Keratinocyte (primary cell): ENCODE results near the gene NINJ2. TPM values are rescaled to one million over a fixed set of nuclear protein-coding genes. Genes with fewer than 3 reads are reported as not detected.

Experiments used
- DNase-seq: peaks from one replicate; pipeline ENCODE4 v3.0.0-alpha.2; 2011; ENCODE audit warnings: low read depth, missing footprints, low spot score
- FAIRE-seq: peaks from 2 replicates; lab custom pipeline; 2011; peaks lifted over from hg19 to GRCh38; lab: Jason Lieb, UNC
- H2AFZ ChIP-seq: 2 replicates; pipeline ENCODE4 v1.6.0; 2012; ENCODE audit warnings: low read length, control low read depth, inconsistent platforms; ENCODE audit not compliant: control insufficient read depth
- H3K27ac ChIP-seq: 2 replicates; pipeline ENCODE4 v1.5.1; 2011; ENCODE audit warnings: low read length; ENCODE audit not compliant: control insufficient read depth, insufficient read depth
- H3K27me3 ChIP-seq: 3 replicates; pipeline ENCODE4 v1.6.0; 2011; ENCODE audit warnings: low read length; ENCODE audit not compliant: control insufficient read depth, insufficient read depth; ENCODE audit errors: extremely low read depth
- H3K36me3 ChIP-seq, 2 experiments: 2 replicates in 1 of 2; 3 replicates in 1 of 2; pipeline ENCODE4 v1.5.1; 2011; ENCODE audit warnings: low read length in 2 of 2, mild to moderate bottlenecking in 1 of 2; ENCODE audit not compliant: control insufficient read depth in 2 of 2, insufficient read depth in 2 of 2; ENCODE audit errors: extremely low read depth in 1 of 2
- H3K4me1 ChIP-seq: 3 replicates; pipeline ENCODE4 v1.5.1; 2011; ENCODE audit warnings: low read length; ENCODE audit not compliant: control insufficient read depth, insufficient read depth; ENCODE audit errors: extremely low read depth
- H3K4me2 ChIP-seq: 3 replicates; pipeline ENCODE4 v1.6.0; 2011; ENCODE audit warnings: low read depth, low read length; ENCODE audit not compliant: control insufficient read depth, insufficient read depth; ENCODE audit errors: extremely low read depth
- H3K4me3 ChIP-seq, 3 experiments: fragments of 200-600 bp in 1 of 3; sonication (generic) in 1 of 3; 2 replicates in 2 of 3; 3 replicates in 1 of 3; pipeline ENCODE4 v1.5.1; 2011 to 2016; ENCODE audit warnings: low read length in 3 of 3, mild to moderate bottlenecking in 3 of 3, control low read depth in 2 of 3, inconsistent platforms in 1 of 3, low read depth in 1 of 3, mixed read lengths in 1 of 3, mixed run types in 1 of 3, moderate library complexity in 1 of 3; ENCODE audit not compliant: control insufficient read depth in 2 of 3, insufficient read depth in 2 of 3; ENCODE audit errors: extremely low read depth in 1 of 3
- H3K79me2 ChIP-seq: 2 replicates; pipeline ENCODE4 v1.6.0; 2012; ENCODE audit warnings: low read length; ENCODE audit not compliant: control insufficient read depth, insufficient read depth
- H3K9ac ChIP-seq: 3 replicates; pipeline ENCODE4 v1.6.0; 2011; ENCODE audit warnings: low read length; ENCODE audit not compliant: control insufficient read depth, insufficient read depth; ENCODE audit errors: extremely low read depth
- H3K9me1 ChIP-seq: 3 replicates; pipeline ENCODE4 v1.6.0; 2011; ENCODE audit warnings: low read length; ENCODE audit not compliant: control insufficient read depth, insufficient read depth; ENCODE audit errors: extremely low read depth
- H3K9me3 ChIP-seq: 2 replicates; pipeline ENCODE4 v1.5.1; 2012; ENCODE audit warnings: low read depth, low read length; ENCODE audit not compliant: control insufficient read depth
- H4K20me1 ChIP-seq: 3 replicates; pipeline ENCODE4 v1.6.0; 2011; ENCODE audit warnings: low read length; ENCODE audit not compliant: control insufficient read depth, insufficient read depth; ENCODE audit errors: extremely low read depth
- CTCF ChIP-seq, 3 experiments: IDR thresholded peaks in 1 of 3; conservative IDR thresholded peaks in 1 of 3; optimal IDR thresholded peaks in 1 of 3; 2 replicates in 2 of 3; 3 replicates in 1 of 3; pipeline versions ENCODE3 to v1.5.1; 2011; ENCODE audit warnings: low read length in 3 of 3, mild to moderate bottlenecking in 3 of 3, moderate library complexity in 2 of 3, control low read depth in 1 of 3, inconsistent platforms in 1 of 3; ENCODE audit not compliant: insufficient read depth in 2 of 3; ENCODE audit errors: extremely low read depth in 1 of 3
- EZH2 ChIP-seq: IDR thresholded peaks from one replicate; pipeline ENCODE4 v1.6.1; 2012; ENCODE audit warnings: inconsistent platforms, mild to moderate bottlenecking, low read length, moderate library complexity
- dilution Hi-C: fragments of 300-500 bp; cut with MboI; formaldehyde crosslinking; loops from one replicate; pipeline ENCODE4 v1.7.0; 2020; ENCODE audit warnings: low sequenced_read_pairs; ENCODE audit not compliant: extremely low pct_ligation_motif_present
- polyA plus RNA-seq, 5 experiments: library from polyadenylated mRNA; depleted of rRNA in 3 of 5; stranded (reverse) in 3 of 5; stranded (forward) in 1 of 5; unstranded in 1 of 5; fragments of >200 nt; gene quantifications; 1 replicate in 1 of 5; 2 replicates in 3 of 5; 3 replicates in 1 of 5; pipeline versions ENCODE4 v1.2.1 to v1.2.3, GENCODE V29; 2011 to 2012; ENCODE audit warnings: missing spikeins in 2 of 5, low read depth in 1 of 5, low replicate concordance in 1 of 5

The NINJ2 gene
- polyA plus RNA-seq, 1 donor (not counting 4 experiments of a cell fraction or from before 2014, with no cell fraction given): 0.58 TPM

DNA sequence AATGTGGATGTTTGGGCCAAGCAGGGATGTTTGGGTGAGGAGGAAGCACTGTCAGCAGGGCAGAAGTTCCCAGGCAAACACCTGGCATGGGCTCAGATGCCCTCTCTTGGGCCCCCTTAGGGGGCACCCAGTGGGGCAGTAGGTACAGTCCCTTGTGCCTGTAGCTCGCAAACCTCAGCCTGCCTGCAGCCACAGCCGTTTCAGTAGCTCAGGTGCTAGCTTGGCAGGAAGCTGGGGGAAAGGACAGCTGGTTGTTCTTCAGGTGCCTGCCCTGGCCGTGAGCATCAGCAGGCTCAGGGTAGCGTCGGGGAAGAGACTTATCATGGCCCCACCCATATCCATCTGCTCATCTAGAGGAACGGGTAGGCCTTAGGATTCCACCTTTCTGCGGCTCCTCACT is 136.0 kb downstream of the NINJ2 start:
- dilution Hi-C loops: no loop called here
- no peak for TF ChIP-seq CTCF (optimal IDR thresholded peaks at IDR 0.05 in 1 of 3, IDR thresholded peaks at IDR 0.05 in 1 of 3, conservative IDR thresholded peaks at IDR 0.05 in 1 of 3; ENCODE audit: extremely low read depth in 1 of 3, insufficient read depth in 2 of 3, low read length in 3 of 3)
- no peak for TF ChIP-seq EZH2
- FAIRE-seq: no peak

DNA sequence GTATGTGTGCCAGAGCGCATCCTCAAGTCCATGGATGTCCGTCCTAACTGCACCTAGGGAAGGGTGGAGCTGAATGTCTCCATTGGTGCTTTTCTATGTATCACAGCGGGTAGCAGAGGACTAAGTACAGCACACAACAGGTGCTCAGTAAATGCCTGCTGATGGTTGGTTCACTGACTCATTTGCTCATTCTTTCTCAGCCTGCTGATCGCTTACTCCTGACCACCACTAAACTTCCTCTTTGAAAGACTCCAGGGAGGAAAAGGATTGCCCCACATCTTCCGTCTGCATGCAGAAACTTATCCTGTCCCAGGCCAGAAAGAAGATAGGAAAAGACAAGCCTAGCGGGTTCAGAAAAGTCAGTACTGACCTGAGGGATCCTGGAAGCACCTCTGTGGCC is 137.2 kb downstream of the NINJ2 start:
- H3K9me3 ChIP-seq: peaks cover 3% of the 10 kb centered on the region
- no peak overlapping the region for H3K4me3 ChIP-seq
- no peaks in the 10 kb centered on the region for H4K20me1 ChIP-seq
- FAIRE-seq (peak; percentile 62), DNase-seq (no peak)
- peaks cover 23% of the 10 kb centered on the region for H3K4me1 ChIP-seq
- H3K27me3 ChIP-seq: no peaks in the 10 kb centered on the region
- no peak overlapping the region for H3K4me2 ChIP-seq
- H2AFZ ChIP-seq: no peak overlapping the region
- dilution Hi-C loops: no loop called here
- peaks cover 2% of the 10 kb centered on the region for H3K9me1 ChIP-seq
- H3K36me3 ChIP-seq: no peaks in the 10 kb centered on the region
- H3K27ac ChIP-seq: no peak overlapping the region
- no peak overlapping the region for H3K9ac ChIP-seq
- TF ChIP-seq EZH2 (no peak), CTCF (optimal IDR thresholded peaks at IDR 0.05 in 1 of 3, IDR thresholded peaks at IDR 0.05 in 1 of 3, conservative IDR thresholded peaks at IDR 0.05 in 1 of 3; ENCODE audit: extremely low read depth in 1 of 3, insufficient read depth in 2 of 3, low read length in 3 of 3) (no peak)
- H3K79me2 ChIP-seq: no peaks in the 10 kb centered on the region

More for the DNA sequence above, 136.0 kb downstream of the NINJ2 start:
- Histone ChIP-seq H3K4me3 (no peak overlapping the region), H3K9me1 (peaks cover 2% of the 10 kb centered on the region), H3K4me2 (no peak overlapping the region), H3K9ac (no peak overlapping the region), H3K36me3 (no peaks in the 10 kb centered on the region), H2AFZ (no peak overlapping the region), H3K9me3 (peaks cover 3% of the 10 kb centered on the region), H3K4me1 (peaks cover 29% of the 10 kb centered on the region), H3K27ac (no peak overlapping the region), H3K27me3 (no peaks in the 10 kb centered on the region), H3K79me2 (no peaks in the 10 kb centered on the region), H4K20me1 (no peaks in the 10 kb centered on the region)
- no peak for DNase-seq
